ENCODE data around the gene SF3A1.
"Not testable (repeated sequence)": the region's sequence is repeated elsewhere in the genome, so short reads cannot be mapped to it uniquely, and the experiment has no call there.

Gene SF3A1

GRCh38 chr22:30356449-30357235 is at the start of gene SF3A1, which contains the start of gene CCDC157:
Gene SF3A1 (minus strand): TSS chr22:30356894. CDS start chr22:30356792, 102 bp downstream.
Gene CCDC157 (plus strand): TSS chr22:30357007. CDS start chr22:30366001, 8,994 bp downstream.
- no peak for FAIRE-seq
- peak; percentile 57 for DNase-seq (ENCODE audit: low spot score)

- no peak for FAIRE-seq
- no peak for DNase-seq (ENCODE audit: low spot score)
These were observed 49.7 kb upstream of the SF3A1 start for GRCh38 chr22:30406400-30406799.

GRCh38 chr22:30405731-30406130 is 49.0 kb upstream of the SF3A1 start:
- DNase-seq (ENCODE audit: low spot score): no peak
- FAIRE-seq: no peak

- no peak for FAIRE-seq
- no peak for DNase-seq (ENCODE audit: low spot score)
These were observed 47.6 kb upstream of the SF3A1 start for GRCh38 chr22:30404307-30404706.

GRCh38 chr22:30402766-30403104 is 46.0 kb upstream of the SF3A1 start:
- not testable (repeated sequence) for DNase-seq (ENCODE audit: low spot score); FAIRE-seq

GRCh38 chr22:30402028-30402765 is 45.5 kb upstream of the SF3A1 start:
- DNase-seq (ENCODE audit: low spot score) (no peak), FAIRE-seq (no peak)

- not testable (repeated sequence) for FAIRE-seq; DNase-seq (ENCODE audit: low spot score)
These were observed 44.3 kb upstream of the SF3A1 start for GRCh38 chr22:30401024-30401423.

GRCh38 chr22:30400159-30400558 is 43.5 kb upstream of the SF3A1 start:
- DNase-seq (ENCODE audit: low spot score) (no peak), FAIRE-seq (no peak)

- DNase-seq (ENCODE audit: low spot score): no peak
- no peak for FAIRE-seq
These were observed 43.0 kb upstream of the SF3A1 start for GRCh38 chr22:30399718-30400117.

GRCh38 chr22:30398685-30399680 is 42.3 kb upstream of the SF3A1 start:
- no peak for DNase-seq (ENCODE audit: low spot score)
- no peak for FAIRE-seq

GRCh38 chr22:30397656-30398635 is 41.3 kb upstream of the SF3A1 start:
- no peak for DNase-seq (ENCODE audit: low spot score)
- no peak for FAIRE-seq

- FAIRE-seq (no peak), DNase-seq (ENCODE audit: low spot score) (peak; percentile 36)
These were observed 40.4 kb upstream of the SF3A1 start, which contains the start of gene SEC14L2 for GRCh38 chr22:30396871-30397655. Gene SEC14L2 (plus strand): TSS chr22:30397018. CDS start chr22:30397117, 99 bp downstream.

- no peak for DNase-seq (ENCODE audit: low spot score)
- no peak for FAIRE-seq
These were observed 37.2 kb upstream of the SF3A1 start for GRCh38 chr22:30393885-30394284.

- DNase-seq (ENCODE audit: low spot score) (no peak), FAIRE-seq (no peak)
These were observed 36.6 kb upstream of the SF3A1 start for GRCh38 chr22:30393322-30393680.

GRCh38 chr22:30392661-30393321 is 36.1 kb upstream of the SF3A1 start:
- DNase-seq (ENCODE audit: low spot score): no peak
- FAIRE-seq: no peak

- FAIRE-seq: peak; percentile 40
- DNase-seq (ENCODE audit: low spot score): peak; percentile 49
These were observed 34.4 kb upstream of the SF3A1 start for GRCh38 chr22:30390974-30391691.

GRCh38 chr22:30386960-30387827 is 30.5 kb upstream of the SF3A1 start, which contains the start of gene RNF215:
Gene RNF215 (minus strand): TSS chr22:30387411. CDS start chr22:30387313, 98 bp downstream.
- DNase-seq (ENCODE audit: low spot score) (peak; percentile 55), FAIRE-seq (no peak)
